AG04450 (cell line): ENCODE measurements around the gene ASB13. TPM values are rescaled to one million over a fixed set of nuclear protein-coding genes. Genes with fewer than 3 reads are reported as not detected.

ENCODE experiments used
- CTCF ChIA-PET: fragments of 300-600, 350-600 bp; formaldehyde crosslinking; extraction: SDS; loops from one replicate; lab custom pipeline; 2022; ENCODE audit warnings: antibody characterized with exemption, inconsistent platforms; lab: Charles Lee
- POLR2A ChIA-PET: fragments of 350-600 bp; formaldehyde crosslinking; extraction: SDS; loops from one replicate; lab custom pipeline; 2021; ENCODE audit warnings: antibody characterized with exemption, inconsistent platforms; lab: Yijun Ruan, JAX
- DNase-seq: peaks from one replicate; pipeline ENCODE4 v3.0.0-alpha.2; 2011; ENCODE audit warnings: low read depth, low spot score
- H3K27ac ChIP-seq: one replicate; pipeline ENCODE4 v1.5.1; 2012; ENCODE audit warnings: low read depth, low read length, control low read depth
- H3K27me3 ChIP-seq: one replicate; pipeline ENCODE4 v1.6.0; 2012; ENCODE audit warnings: low read length; ENCODE audit not compliant: control insufficient read depth, insufficient read depth
- H3K4me3 ChIP-seq: 2 replicates; pipeline ENCODE4 v1.5.1; 2011; ENCODE audit warnings: mild to moderate bottlenecking, low read depth, low read length, control low read depth
- H3K9me3 ChIP-seq: 2 replicates; pipeline ENCODE4 v1.5.1; 2012; ENCODE audit warnings: low read length; ENCODE audit not compliant: control insufficient read depth, insufficient read depth
- CTCF ChIP-seq: IDR thresholded peaks from 2 replicates; pipeline ENCODE4 v1.5.1; 2011; ENCODE audit warnings: low read depth, low read length, control low read depth, inconsistent platforms
- polyA plus RNA-seq: library from polyadenylated mRNA; depleted of rRNA; stranded (reverse); fragments of >200 nt; gene quantifications from 2 replicates; pipeline ENCODE4 v1.2.3, GENCODE V29; 2011

ASB13 gene
- polyA plus RNA-seq, 1 experiment: 4.0 TPM

- no peaks in the 10 kb centered on the region for H3K27me3 ChIP-seq
- H3K4me3 ChIP-seq: no peak overlapping the region
- CTCF ChIA-PET: interaction anchor here (0.6 kb wide), 2 partner anchors 70 to 164 kb away, joined by 3 to 4 read pairs; no protein-coding TSS in a partner anchor
- POLR2A ChIA-PET: no interaction called here
- H3K9me3 ChIP-seq: no peaks in the 10 kb centered on the region
- DNase-seq: no peak
- TF ChIP-seq CTCF: no peak
- H3K27ac ChIP-seq: no peak overlapping the region
Observed at GRCh38 chr10:5632446-5632845, 33.9 kb downstream of the ASB13 start.

- Histone ChIP-seq H3K9me3 (no peaks in the 10 kb centered on the region), H3K4me3 (no peak overlapping the region), H3K27ac (no peak overlapping the region), H3K27me3 (no peaks in the 10 kb centered on the region)
- ChIA-PET CTCF (interaction anchor here (0.5 to 0.6 kb wide), 3 partner anchors 70 to 770 kb away, joined by 3 to 4 read pairs (median 3); no protein-coding TSS in a partner anchor), POLR2A (no interaction called here)
- DNase-seq: no peak
- no peak for TF ChIP-seq CTCF
Observed at GRCh38 chr10:5631936-5632335, 34.5 kb downstream of the ASB13 start.

DNA sequence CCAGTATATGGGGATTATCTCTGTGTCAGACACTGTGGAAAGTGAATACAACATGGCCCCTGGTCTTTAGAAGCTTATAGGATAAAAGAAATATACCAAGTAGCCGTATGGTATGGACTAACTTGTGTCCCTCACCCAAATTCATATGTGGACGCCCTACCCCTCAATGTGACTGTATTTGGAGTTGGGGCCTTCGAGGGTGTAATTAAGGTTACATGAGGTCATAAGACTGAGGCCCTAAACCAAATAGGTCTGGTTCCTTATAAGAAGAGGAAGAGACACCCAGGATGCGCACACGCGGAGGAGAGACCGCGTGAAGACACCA lies 36.3 kb downstream of the ASB13 start:
- Histone ChIP-seq H3K9me3 (no peaks in the 10 kb centered on the region), H3K27ac (no peak overlapping the region), H3K27me3 (no peaks in the 10 kb centered on the region), H3K4me3 (no peak overlapping the region)
- POLR2A ChIA-PET: interaction anchor here (0.6 to 1.3 kb wide), 7 partner anchors 81 to 691 kb away, joined by 3 to 8 read pairs (median 4); partner anchors contain the start of gene FBH1
- no peak for DNase-seq
- no peak for TF ChIP-seq CTCF
- CTCF ChIA-PET: interaction anchor here (0.6 to 2.9 kb wide), 29 partner anchors 8 to 256 kb away, joined by 3 to 11 read pairs (median 5); no protein-coding TSS in a partner anchor

DNA sequence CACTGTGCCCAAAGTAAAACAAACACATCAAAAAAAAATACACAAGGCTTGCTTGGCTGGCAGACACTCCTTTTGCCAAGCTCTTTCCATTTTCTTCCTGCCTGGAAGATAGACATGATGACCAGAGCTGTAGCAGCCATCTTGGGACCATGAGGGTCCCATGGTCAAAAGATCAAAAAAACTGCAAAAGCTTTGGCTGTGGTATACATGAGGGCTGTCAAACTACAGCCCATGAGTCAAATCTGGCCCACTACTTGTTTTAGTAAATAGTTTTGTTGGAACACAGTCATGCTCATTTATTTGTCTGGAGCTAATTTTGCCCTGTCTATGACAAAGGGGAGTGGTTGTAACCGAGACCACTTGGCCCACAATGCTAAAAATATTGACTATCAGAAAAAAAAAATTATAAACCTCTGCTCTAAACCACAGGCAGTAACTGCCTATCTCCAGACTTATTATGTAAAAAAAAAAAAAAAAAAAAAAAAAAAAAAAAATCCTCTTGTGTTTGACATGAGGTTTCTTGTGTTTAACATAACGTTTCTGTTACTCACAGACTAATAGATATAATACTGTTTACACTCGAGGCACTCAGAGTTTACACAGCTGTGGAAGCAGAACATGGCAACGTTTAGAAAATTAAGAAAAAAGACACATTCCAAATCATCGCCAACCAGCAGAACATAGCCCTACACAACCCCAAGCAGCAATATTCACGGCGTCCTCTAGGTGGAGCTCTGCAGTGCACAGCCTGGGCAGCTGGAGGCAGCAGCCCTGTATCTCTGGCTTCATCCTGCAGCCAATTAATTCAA lies 36.9 kb downstream of the ASB13 start:
- peak; percentile 98 for TF ChIP-seq CTCF
- CTCF ChIA-PET: interaction anchor here (0.6 to 2.9 kb wide), 35 partner anchors 8 to 259 kb away, joined by 3 to 11 read pairs (median 4); no protein-coding TSS in a partner anchor
- H3K27ac ChIP-seq: peak overlapping the region; percentile 52
- H3K27me3 ChIP-seq: no peaks in the 10 kb centered on the region
- H3K9me3 ChIP-seq: no peaks in the 10 kb centered on the region
- H3K4me3 ChIP-seq: no peak overlapping the region
- peak; percentile 90 for DNase-seq
- POLR2A ChIA-PET: interaction anchor here (0.6 to 1.3 kb wide), 7 partner anchors 80 to 690 kb away, joined by 3 to 8 read pairs (median 4); partner anchors contain the start of gene FBH1
